Psoas muscle (tissue), 8 donors: ENCODE data around the gene PRKACA. TPM values are rescaled to one million over a fixed set of nuclear protein-coding genes. Genes with fewer than 3 reads are reported as not detected.
"Not testable (repeated sequence)": the region's sequence is repeated elsewhere in the genome, so short reads cannot be mapped to it uniquely, and the experiment has no call there.

Source experiments
- ATAC-seq, 4 donors: fragments of 200-7000 bp; cut with Tn5 transposase; one replicate each; pipeline ENCODE4 v1.9.1; 2020; ENCODE audit warnings: moderate library complexity in 3 of 4, mild to moderate bottlenecking in 2 of 4
- DNase-seq, 2 donors: peaks; one replicate each; pipeline ENCODE4 v3.0.0-alpha.2; 2020
- H3K27ac ChIP-seq: fragments of 200-600 bp; one replicate; pipeline ENCODE4 v1.8.0; 2022
- H3K27me3 ChIP-seq, 3 donors: fragments of 200-600 bp in 1 of 3; one replicate each; pipeline versions ENCODE4 v1.6.1 to v1.8.0; 2013 to 2022; ENCODE audit warnings: low read length in 2 of 3, mild to moderate bottlenecking in 2 of 3, moderate library complexity in 1 of 3; ENCODE audit not compliant: insufficient read depth in 3 of 3
- H3K36me3 ChIP-seq, 2 donors: fragments of 200-600 bp in 1 of 2; one replicate each; pipeline versions ENCODE4 v1.6.1 to v1.8.0; 2013 to 2022; ENCODE audit warnings: low read depth in 1 of 2, mild to moderate bottlenecking in 1 of 2, moderate library complexity in 1 of 2; ENCODE audit not compliant: insufficient read depth in 1 of 2
- H3K4me1 ChIP-seq: fragments of 200-600 bp; one replicate; pipeline ENCODE4 v1.8.0; 2022
- H3K4me3 ChIP-seq: fragments of 200-600 bp; one replicate; pipeline ENCODE4 v1.8.0; 2022; ENCODE audit warnings: mild to moderate bottlenecking
- H3K9me3 ChIP-seq: fragments of 200-600 bp; one replicate; pipeline ENCODE4 v1.8.0; 2022
- CTCF ChIP-seq: fragments of 200-600 bp; IDR thresholded peaks from one replicate; pipeline ENCODE4 v1.8.0; 2022; ENCODE audit warnings: antibody characterized with exemption
- WGBS, 3 donors: extraction: QIAGEN DNeasy Blood & Tissue Kit; methylation state at CpG; one replicate each; pipeline versions ENCODE4 v1.1.6 to v1.1.7; 2013; 5-methylcytosine and 5-hydroxymethylcytosine counted together
- intact Hi-C, 2 donors: fragments of 100-400 bp; cut with DNase I; formaldehyde crosslinking; loops; one replicate each; pipeline versions ENCODE4 v1.11.0 to v1.14.2; 2022
- polyA plus RNA-seq, 3 donors: library from polyadenylated mRNA; stranded (reverse); fragments of 200-250 nt; gene quantifications; one replicate each; pipeline ENCODE4 v1.2.3, GENCODE V29; 2013
- total RNA-seq, 4 donors: library from RNA; stranded (reverse); fragmentation: NEBNext Ultra II Directional in 2 of 4; extraction: Animal tissue kit (Norgen Biotek cat#: 25700) in 2 of 4; gene quantifications; one replicate each; pipeline versions ENCODE4 v1.2.1 to v1.2.4, GENCODE V29; 2021 to 2023
- donor health status: healthy with polysubstance abuse.
- donor health status: DM: no; HTN: no; CAD: no; lungs with moderate emphysema.
- donor health status: Bipolar disorder and iron deficiency.
- donor health status: healthy.
- donor health status: DM: yes; HTN: yes; CAD: no.
- donor health status: DM: no; HTN: no; CAD: no.
- donor health status: DM: no; HTN: no; CAD: no.
- donor health status: DM: yes; HTN: yes; CAD: no.

The PRKACA gene
- total and polyA plus RNA-seq, 7 donors, result 99.3 to 509 (median 209) TPM

GRCh38 chr19:14050512-14050911 lies 67.0 kb downstream of the PRKACA start:
- Histone ChIP-seq H3K9me3 (no peaks in the 10 kb centered on the region), H3K4me1 (no peaks in the 10 kb centered on the region), H3K27me3 (no peaks in the 10 kb centered on the region), H3K4me3 (no peak overlapping the region), H3K27ac (no peak overlapping the region), H3K36me3 (no peaks in the 10 kb centered on the region)
- intact Hi-C loops, result no loop called here
- 91 to 96% (median 94%) methylated on average over 4 of the region's 4 CpGs for WGBS, 3 donors
- no peak for TF ChIP-seq CTCF
- DNase-seq (no peak), ATAC-seq (no peak)

GRCh38 chr19:14048443-14049153 lies 69.0 kb downstream of the PRKACA start:
- peak; percentile 41 to 72 for DNase-seq
- Histone ChIP-seq H3K9me3 (no peaks in the 10 kb centered on the region), H3K4me1 (no peaks in the 10 kb centered on the region), H3K27ac (no peak overlapping the region), H3K27me3 (no peaks in the 10 kb centered on the region), H3K36me3 (no peaks in the 10 kb centered on the region), H3K4me3 (no peak overlapping the region)
- peak in 3 of 4 donors; percentile 77 to 80 (median 77) for ATAC-seq
- intact Hi-C loops, result no loop called here
- TF ChIP-seq CTCF, result peak; percentile 77
- WGBS, 3 donors, result 78 to 81% (median 79%) methylated on average over 7 to 8 of the region's 8 CpGs

GRCh38 chr19:14047866-14048265 lies 69.7 kb downstream of the PRKACA start:
- H3K4me1 ChIP-seq, H3K27me3 ChIP-seq, H3K36me3 ChIP-seq, intact Hi-C loops, H3K9me3 ChIP-seq, ATAC-seq, DNase-seq, H3K27ac ChIP-seq, H3K4me3 ChIP-seq: not testable (repeated sequence)
- 97 to 100% (median 98%) methylated on average over 10 of the region's 10 CpGs for WGBS, 3 donors

- not testable (repeated sequence) for H3K36me3 ChIP-seq, H3K27me3 ChIP-seq, H3K9me3 ChIP-seq
- ATAC-seq, result peak; percentile 75 to 94 (median 90)
- Histone ChIP-seq H3K4me3 (peak overlapping the region; percentile 36), H3K27ac (peak overlapping the region; percentile 67), H3K4me1 (peaks cover 10% of the 10 kb centered on the region)
- intact Hi-C loops, result loop anchor here in 1 of 2 donors (2.0 kb wide), 1 partner anchor 162 kb away; no protein-coding TSS in a partner anchor
- TF ChIP-seq CTCF, result peak; percentile 57
- WGBS, 3 donors, result 33 to 40% (median 34%) methylated on average over 19 of the region's 19 CpGs
- DNase-seq, result peak in 1 of 2 donors; percentile 39
Observed at GRCh38 chr19:14042659-14043608, 74.6 kb downstream of the PRKACA start.

Other genes starting within 250 kb of the PRKACA start
- gene NANOS3, start 240.6 kb downstream of the PRKACA start, total RNA-seq, result not detected
- not detected for gene NANOS3, start 240.6 kb downstream of the PRKACA start, polyA plus RNA-seq
- 1 to 10 TPM in 2 of 4 donors, under 1 TPM in 2; 0.27 to 1.5 (median 1.0) TPM for gene BRME1, start 211.6 kb downstream of the PRKACA start, total RNA-seq
- 1 to 10 TPM in 2 of 3 donors, under 1 TPM in 1; 0.86 to 2.5 (median 1.7) TPM for gene BRME1, start 211.6 kb downstream of the PRKACA start, polyA plus RNA-seq
- 10 to 100 TPM; 21.1 to 26.1 (median 24.6) TPM for gene CC2D1A, start 211.6 kb downstream of the PRKACA start, total RNA-seq
- 10 to 100 TPM; 20.1 to 31.7 (median 23.1) TPM for gene CC2D1A, start 211.6 kb downstream of the PRKACA start, polyA plus RNA-seq
- gene PODNL1, start 179.3 kb downstream of the PRKACA start, total RNA-seq, result 1 to 10 TPM in 1 of 4 donors, under 1 TPM in 3; 0.18 to 1.3 (median 0.39) TPM
- 1 to 10 TPM in 1 of 3 donors, under 1 TPM in 2; 0.07 to 1.3 (median 0.25) TPM for gene PODNL1, start 179.3 kb downstream of the PRKACA start, polyA plus RNA-seq
- gene DCAF15, start 165.3 kb downstream of the PRKACA start, total RNA-seq, result 10 to 100 TPM in 3 of 4 donors, 1 to 10 TPM in 1; 9.2 to 25.3 (median 16.0) TPM
- 10 to 100 TPM; 13.8 to 24.5 (median 16.6) TPM for gene DCAF15, start 165.3 kb downstream of the PRKACA start, polyA plus RNA-seq
- 10 to 100 TPM in 1 of 4 donors, 1 to 10 TPM in 3; 5.9 to 10.1 (median 7.8) TPM for gene RFX1, start 111.4 kb downstream of the PRKACA start, total RNA-seq
- gene RFX1, start 111.4 kb downstream of the PRKACA start, polyA plus RNA-seq, result 1 to 10 TPM; 2.9 to 6.4 (median 5.1) TPM
- not detected for gene RLN3, start 89.6 kb downstream of the PRKACA start, total RNA-seq
- not detected for gene RLN3, start 89.6 kb downstream of the PRKACA start, polyA plus RNA-seq
- gene IL27RA, start 86.0 kb downstream of the PRKACA start, total RNA-seq, result 1 to 10 TPM; 2.3 to 3.7 (median 2.9) TPM
- 1 to 10 TPM; 1.5 to 3.2 (median 2.5) TPM for gene IL27RA, start 86.0 kb downstream of the PRKACA start, polyA plus RNA-seq
- gene PALM3, start 55.7 kb downstream of the PRKACA start, total RNA-seq, result not detected
- gene PALM3, start 55.7 kb downstream of the PRKACA start, polyA plus RNA-seq, result under 1 TPM in 2 of 3 donors, not detected in 1; 0.04 to 0.05 TPM
- 1 to 10 TPM; 2.0 to 6.3 (median 2.9) TPM for gene MISP3, start 45.0 kb downstream of the PRKACA start, total RNA-seq
- 10 to 100 TPM in 1 of 3 donors, 1 to 10 TPM in 2; 1.8 to 15.4 (median 2.1) TPM for gene MISP3, start 45.0 kb downstream of the PRKACA start, polyA plus RNA-seq
- not detected for gene C19orf67, start 32.0 kb downstream of the PRKACA start, total RNA-seq
- not detected for gene C19orf67, start 32.0 kb downstream of the PRKACA start, polyA plus RNA-seq
- gene SAMD1, start 27.0 kb downstream of the PRKACA start, total RNA-seq, result 10 to 100 TPM; 27.3 to 54.4 (median 39.6) TPM
- 10 to 100 TPM; 39.9 to 99.9 (median 60.4) TPM for gene SAMD1, start 27.0 kb downstream of the PRKACA start, polyA plus RNA-seq
- gene ASF1B, start 18.8 kb upstream of the PRKACA start, total RNA-seq, result 1 to 10 TPM in 1 of 4 donors, under 1 TPM in 2, not detected in 1; 0.63 to 6.0 (median 0.84) TPM
- 1 to 10 TPM in 2 of 3 donors, under 1 TPM in 1; 0.20 to 1.2 (median 1.0) TPM for gene ASF1B, start 18.8 kb upstream of the PRKACA start, polyA plus RNA-seq
- gene ADGRL1, start 88.4 kb upstream of the PRKACA start, total RNA-seq, result 1 to 10 TPM; 1.7 to 2.6 (median 1.8) TPM
- gene ADGRL1, start 88.4 kb upstream of the PRKACA start, polyA plus RNA-seq, result 1 to 10 TPM in 1 of 3 donors, under 1 TPM in 2; 0.38 to 1.1 (median 0.87) TPM